Measurements from ENCODE around the gene DAB1.

DNA sequence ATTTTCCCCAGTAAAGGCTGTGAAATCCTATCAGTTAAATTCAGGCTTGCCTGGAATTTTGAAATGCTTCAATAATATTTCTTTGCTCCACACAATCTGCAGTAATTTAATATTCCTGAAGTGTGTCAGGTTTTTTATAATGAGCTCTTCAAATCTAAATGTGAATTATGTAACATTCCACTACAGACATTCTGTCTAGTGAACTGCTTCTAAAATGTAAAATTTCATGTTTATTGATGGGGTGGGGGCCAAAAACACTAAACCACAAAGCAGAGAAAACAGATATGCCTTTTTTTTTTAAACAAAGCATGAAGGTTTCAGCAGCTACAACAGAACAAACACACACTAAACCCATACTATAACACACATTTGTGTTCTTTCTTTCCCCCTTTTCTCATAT is 129.7 kb downstream of the DAB1 start:
- TF ChIP-seq, protein P1, sequence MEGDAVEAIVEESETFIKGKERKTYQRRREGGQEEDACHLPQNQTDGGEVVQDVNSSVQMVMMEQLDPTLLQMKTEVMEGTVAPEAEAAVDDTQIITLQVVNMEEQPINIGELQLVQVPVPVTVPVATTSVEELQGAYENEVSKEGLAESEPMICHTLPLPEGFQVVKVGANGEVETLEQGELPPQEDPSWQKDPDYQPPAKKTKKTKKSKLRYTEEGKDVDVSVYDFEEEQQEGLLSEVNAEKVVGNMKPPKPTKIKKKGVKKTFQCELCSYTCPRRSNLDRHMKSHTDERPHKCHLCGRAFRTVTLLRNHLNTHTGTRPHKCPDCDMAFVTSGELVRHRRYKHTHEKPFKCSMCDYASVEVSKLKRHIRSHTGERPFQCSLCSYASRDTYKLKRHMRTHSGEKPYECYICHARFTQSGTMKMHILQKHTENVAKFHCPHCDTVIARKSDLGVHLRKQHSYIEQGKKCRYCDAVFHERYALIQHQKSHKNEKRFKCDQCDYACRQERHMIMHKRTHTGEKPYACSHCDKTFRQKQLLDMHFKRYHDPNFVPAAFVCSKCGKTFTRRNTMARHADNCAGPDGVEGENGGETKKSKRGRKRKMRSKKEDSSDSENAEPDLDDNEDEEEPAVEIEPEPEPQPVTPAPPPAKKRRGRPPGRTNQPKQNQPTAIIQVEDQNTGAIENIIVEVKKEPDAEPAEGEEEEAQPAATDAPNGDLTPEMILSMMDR (IDR thresholded peaks at IDR 0.05): no peak
- TF ChIP-seq POLR2A (IDR thresholded peaks at IDR 0.05): no peak
